OCI-LY1 (cell line): Measurements from ENCODE around the gene ATF5.
"Not testable (repeated sequence)": the region's sequence is repeated elsewhere in the genome, so short reads cannot be mapped to it uniquely, and the experiment has no call there.

ENCODE experiments used
- H2AFZ ChIP-seq: fragments of 200-600 bp; sonication (generic), shearing (Covaris generic); 2 replicates; pipeline ENCODE4 v1.6.0; 2014; ENCODE audit warnings: antibody characterized with exemption, mild to moderate bottlenecking, low read length
- H3F3A ChIP-seq: fragments of 200-600 bp; sonication (generic), shearing (Covaris generic); 2 replicates; pipeline ENCODE4 v1.6.0; 2014; ENCODE audit warnings: mild to moderate bottlenecking, antibody characterized with exemption, low read length, moderate library complexity; ENCODE audit not compliant: insufficient read depth
- H3K27ac ChIP-seq: fragments of 200-600 bp; sonication (generic); 2 replicates; pipeline ENCODE4 v1.5.1; 2014; ENCODE audit warnings: low read length, mixed run types, mild to moderate bottlenecking, low read depth; ENCODE audit not compliant: poor library complexity, severe bottlenecking
- H3K27me3 ChIP-seq: fragments of 200-600 bp; sonication (generic); 2 replicates; pipeline ENCODE4 v1.6.0; 2014; ENCODE audit warnings: antibody characterized with exemption, mild to moderate bottlenecking, low read length, moderate library complexity; ENCODE audit not compliant: insufficient read depth
- H3K36me3 ChIP-seq: fragments of 200-600 bp; sonication (generic); 2 replicates; pipeline ENCODE4 v1.6.1; 2014; ENCODE audit warnings: mild to moderate bottlenecking, antibody characterized with exemption, low read length, moderate library complexity, mixed read lengths; ENCODE audit not compliant: insufficient read depth
- H3K4me1 ChIP-seq: fragments of 200-600 bp; sonication (generic); 2 replicates; pipeline ENCODE4 v1.5.1; 2014; ENCODE audit warnings: mild to moderate bottlenecking, low read length, moderate library complexity; ENCODE audit not compliant: insufficient read depth, severe bottlenecking
- H3K4me2 ChIP-seq: fragments of 200-600 bp; sonication (generic), shearing (Covaris generic); 2 replicates; pipeline ENCODE4 v1.6.1; 2014; ENCODE audit warnings: low read length
- H3K4me3 ChIP-seq: fragments of 200-600 bp; sonication (generic); 2 replicates; pipeline ENCODE4 v1.5.1; 2014; ENCODE audit warnings: low read length, low read depth, mild to moderate bottlenecking, mixed read lengths; ENCODE audit not compliant: poor library complexity, severe bottlenecking
- H3K79me2 ChIP-seq: fragments of 200-600 bp; shearing (Covaris generic); 2 replicates; pipeline ENCODE4 v1.6.1; 2016; ENCODE audit warnings: mixed run types, low read length, mixed read lengths; ENCODE audit not compliant: insufficient read depth
- H3K9ac ChIP-seq: fragments of 200-600 bp; sonication (generic), shearing (Covaris generic); 2 replicates; pipeline ENCODE4 v1.6.1; 2014; ENCODE audit warnings: mild to moderate bottlenecking, low read length, mixed read lengths
- H3K9me2 ChIP-seq: fragments of 200-600 bp; sonication (generic), shearing (Covaris generic); 2 replicates; pipeline ENCODE4 v1.6.1; 2014; ENCODE audit warnings: low read depth, mild to moderate bottlenecking, low read length, mixed read lengths
- H3K9me3 ChIP-seq: fragments of 200-600 bp; shearing (Covaris generic); 2 replicates; pipeline ENCODE4 v1.6.1; 2014; ENCODE audit warnings: low read length, mixed read lengths
- H4K20me1 ChIP-seq: fragments of 200-600 bp; sonication (generic), shearing (Covaris generic); 2 replicates; pipeline ENCODE4 v1.6.0; 2016; ENCODE audit warnings: mild to moderate bottlenecking, low read length; ENCODE audit not compliant: insufficient read depth
- CTCF ChIP-seq: fragments of 200-600 bp; sonication (generic), shearing (Covaris generic); IDR thresholded peaks from 2 replicates; pipeline ENCODE4 v1.5.1; 2017; ENCODE audit warnings: mild to moderate bottlenecking, antibody characterized with exemption, low read length, moderate library complexity, mixed read lengths
- EZH2 ChIP-seq: fragments of 200-600 bp; sonication (generic), shearing (Covaris generic); IDR thresholded peaks from 2 replicates; pipeline ENCODE4 v1.8.0; 2017; ENCODE audit warnings: borderline replicate concordance, mixed run types, mild to moderate bottlenecking, antibody characterized with exemption, low read length, moderate library complexity, mixed read lengths

Gene ATF5

GRCh38 chr19:49956115-49956495 lies 27.1 kb downstream of the ATF5 start:
- Histone ChIP-seq H3K79me2 (no peaks in the 10 kb centered on the region), H3K9ac (no peak overlapping the region), H4K20me1 (no peaks in the 10 kb centered on the region), H3K27me3 (peaks cover 8% of the 10 kb centered on the region), H3K9me3 (no peaks in the 10 kb centered on the region), H3K4me3 (no peak overlapping the region), H3K4me1 (peaks cover 7% of the 10 kb centered on the region), H3F3A (no peaks in the 10 kb centered on the region), H3K36me3 (no peaks in the 10 kb centered on the region; the same call in 1 of the 2 replicates), H3K27ac (no peak overlapping the region), H3K9me2 (no peaks in the 10 kb centered on the region), H3K4me2 (no peak overlapping the region), H2AFZ (no peak overlapping the region)
- TF ChIP-seq EZH2 = no peak
- no peak for TF ChIP-seq CTCF

- H3K4me2 ChIP-seq = no peak overlapping the region
- TF ChIP-seq CTCF (no peak), EZH2 (no peak)
- H3K9me2 ChIP-seq = no peaks in the 10 kb centered on the region
- H3K4me3 ChIP-seq = no peak overlapping the region
- H3K36me3 ChIP-seq = no peaks in the 10 kb centered on the region
- no peak overlapping the region for H3K27ac ChIP-seq
- H3K79me2 ChIP-seq = no peaks in the 10 kb centered on the region
- no peak overlapping the region for H2AFZ ChIP-seq
- H3K4me1 ChIP-seq = peaks cover 7% of the 10 kb centered on the region
- no peaks in the 10 kb centered on the region for H3F3A ChIP-seq
- no peaks in the 10 kb centered on the region for H4K20me1 ChIP-seq
- H3K9ac ChIP-seq = no peak overlapping the region
- peaks cover 8% of the 10 kb centered on the region for H3K27me3 ChIP-seq
- H3K9me3 ChIP-seq = no peaks in the 10 kb centered on the region
These were observed 28.4 kb downstream of the ATF5 start for GRCh38 chr19:49957262-49957915.

- H4K20me1 ChIP-seq, H3K9ac ChIP-seq, H3K36me3 ChIP-seq, H3K4me1 ChIP-seq, H3K4me2 ChIP-seq, H3K79me2 ChIP-seq, H3K4me3 ChIP-seq, H3K27me3 ChIP-seq, H3K9me2 ChIP-seq, H3F3A ChIP-seq, H3K27ac ChIP-seq, H3K9me3 ChIP-seq, H2AFZ ChIP-seq: not testable (repeated sequence)
These were observed 29.1 kb downstream of the ATF5 start for GRCh38 chr19:49958144-49958543.

- not testable (repeated sequence) for H3K27me3 ChIP-seq, H3K36me3 ChIP-seq, H3K9ac ChIP-seq, H3K4me3 ChIP-seq, H3K4me2 ChIP-seq, H3K27ac ChIP-seq, H3K9me3 ChIP-seq, H2AFZ ChIP-seq, H3K4me1 ChIP-seq, H3F3A ChIP-seq, H3K9me2 ChIP-seq, H3K79me2 ChIP-seq, H4K20me1 ChIP-seq
These were observed 29.6 kb downstream of the ATF5 start for GRCh38 chr19:49958596-49958995.

- H3K9me2 ChIP-seq, H4K20me1 ChIP-seq: not testable (repeated sequence)
These were observed 30.9 kb downstream of the ATF5 start for GRCh38 chr19:49959892-49960291.

GRCh38 chr19:49960980-49961379 lies 32.0 kb downstream of the ATF5 start, which contains the start of gene SIGLEC11:
SIGLEC11 (minus strand) TSS chr19:49961172; CDS start chr19:49961081, 91 bp downstream.
- not testable (repeated sequence) for H3K27ac ChIP-seq, H3K9ac ChIP-seq, H3K36me3 ChIP-seq, H3K4me3 ChIP-seq, H3K9me3 ChIP-seq, H4K20me1 ChIP-seq, H3F3A ChIP-seq, H3K9me2 ChIP-seq, H2AFZ ChIP-seq, H3K4me2 ChIP-seq, H3K4me1 ChIP-seq, H3K27me3 ChIP-seq, H3K79me2 ChIP-seq

More at GRCh38 chr19:49959892-49960291, 30.9 kb downstream of the ATF5 start:
- not testable (repeated sequence) for H3K27me3 ChIP-seq, H3K79me2 ChIP-seq, H3K9ac ChIP-seq, H2AFZ ChIP-seq, H3F3A ChIP-seq, H3K9me3 ChIP-seq, H3K27ac ChIP-seq, H3K4me1 ChIP-seq, H3K4me2 ChIP-seq, H3K4me3 ChIP-seq, H3K36me3 ChIP-seq
